ENCODE results near the gene NOMO2.
"Not testable (repeated sequence)": the region's sequence is repeated elsewhere in the genome, so short reads cannot be mapped to it uniquely, and the experiment has no call there.

Gene NOMO2

GRCh38 chr16:18561727-18562314 is at the start of gene NOMO2:
Gene NOMO2, minus strand, starts transcription at chr16:18562097. Its CDS starts 57 bp downstream, at chr16:18562040.
- peak; percentile 91 for DNase-seq

- DNase-seq, result not testable (repeated sequence)
Observed at GRCh38 chr16:18610147-18610803, 48.4 kb upstream of the NOMO2 start.

GRCh38 chr16:18608271-18608670 is 46.4 kb upstream of the NOMO2 start:
- not testable (repeated sequence) for DNase-seq

- DNase-seq, result not testable (repeated sequence)
Observed at GRCh38 chr16:18603572-18604246, 41.8 kb upstream of the NOMO2 start.

- not testable (repeated sequence) for DNase-seq
Observed at GRCh38 chr16:18598582-18598981, 36.7 kb upstream of the NOMO2 start.

GRCh38 chr16:18597734-18598133 is 35.8 kb upstream of the NOMO2 start:
- not testable (repeated sequence) for DNase-seq

- not testable (repeated sequence) for DNase-seq
Observed at GRCh38 chr16:18597319-18597718, 35.4 kb upstream of the NOMO2 start.

GRCh38 chr16:18595796-18596195 is 33.9 kb upstream of the NOMO2 start:
- DNase-seq, result not testable (repeated sequence)

- DNase-seq, result not testable (repeated sequence)
Observed at GRCh38 chr16:18594880-18595279, 33.0 kb upstream of the NOMO2 start.

GRCh38 chr16:18593904-18594303 is 32.0 kb upstream of the NOMO2 start:
- DNase-seq, result not testable (repeated sequence)

- not testable (repeated sequence) for DNase-seq
Observed at GRCh38 chr16:18592982-18593381, 31.1 kb upstream of the NOMO2 start.

GRCh38 chr16:18591908-18592307 is 30.0 kb upstream of the NOMO2 start:
- not testable (repeated sequence) for DNase-seq

GRCh38 chr16:18591441-18591840 is 29.5 kb upstream of the NOMO2 start:
- DNase-seq, result not testable (repeated sequence)

GRCh38 chr16:18589806-18590205 is 27.9 kb upstream of the NOMO2 start:
- DNase-seq, result not testable (repeated sequence)

GRCh38 chr16:18586560-18587540 is 25.0 kb upstream of the NOMO2 start:
- not testable (repeated sequence) for DNase-seq

- not testable (repeated sequence) for DNase-seq
Observed at GRCh38 chr16:18585789-18586188, 23.9 kb upstream of the NOMO2 start.

- DNase-seq, result no peak
Observed at GRCh38 chr16:18582902-18583301, 21.0 kb upstream of the NOMO2 start.

GRCh38 chr16:18580396-18580795 is 18.5 kb upstream of the NOMO2 start:
- DNase-seq, result not testable (repeated sequence)

- DNase-seq, result not testable (repeated sequence)
Observed at GRCh38 chr16:18579261-18579660, 17.4 kb upstream of the NOMO2 start.

GRCh38 chr16:18577942-18578341 is 16.0 kb upstream of the NOMO2 start:
- not testable (repeated sequence) for DNase-seq

- DNase-seq, result not testable (repeated sequence)
Observed at GRCh38 chr16:18575945-18576344, 14.0 kb upstream of the NOMO2 start.

- DNase-seq, result not testable (repeated sequence)
Observed at GRCh38 chr16:18575298-18575917, 13.5 kb upstream of the NOMO2 start.
